HG03025 (cell line): ENCODE measurements around the gene PCMT1.
A peak's percentile ranks its signal among the peaks of the same experiment; 100 is the strongest.
"Not testable (repeated sequence)": the region's sequence is repeated elsewhere in the genome, so short reads cannot be mapped to it uniquely, and the experiment has no call there.

Experiments
- ATAC-seq: cut with Tn5 transposase; IDR thresholded peaks from one replicate; pipeline ENCODE4 v1.9.1; 2021; ENCODE audit warnings: mild to moderate bottlenecking, moderate library complexity; ENCODE audit not compliant: unreplicated experiment, low FRiP score

Gene PCMT1

DNA sequence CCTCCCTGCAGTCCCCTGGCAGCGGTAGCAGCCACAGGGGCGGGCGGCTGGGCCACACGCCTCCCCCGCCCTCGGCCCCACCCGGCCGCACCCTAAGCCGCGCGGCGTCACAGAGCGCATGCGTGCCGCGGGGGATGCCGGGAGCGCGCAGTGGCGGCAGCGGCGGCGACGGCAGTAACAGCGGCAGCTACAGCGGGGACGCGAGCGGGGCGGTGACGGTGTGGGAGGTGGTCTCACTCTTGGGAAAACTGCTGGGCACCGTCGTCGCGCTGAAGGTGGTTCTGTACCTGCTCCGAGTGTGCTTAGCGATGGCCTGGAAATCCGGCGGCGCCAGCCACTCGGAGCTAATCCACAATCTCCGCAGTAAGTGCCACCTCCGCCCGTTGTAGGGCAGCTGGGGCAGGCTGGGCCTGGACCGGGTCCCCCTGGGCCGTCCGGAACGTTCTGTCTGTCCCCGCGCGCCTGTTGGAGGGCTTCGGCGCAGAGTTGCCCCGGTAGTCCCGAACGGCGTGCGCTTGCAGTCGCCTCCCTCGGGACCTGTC, at the start of gene PCMT1:
TSS of gene PCMT1 (plus strand) at position 148 of the 542 bp plus-strand sequence. CDS start at position 309, 161 bp downstream.
- peak; percentile 73 for ATAC-seq

- no peak for ATAC-seq
Measured at GRCh38 chr6:149701714-149702113, 47.8 kb upstream of the PCMT1 start.

GRCh38 chr6:149711711-149712110, 37.8 kb upstream of the PCMT1 start:
- ATAC-seq, result no peak

- no peak for ATAC-seq
Measured at GRCh38 chr6:149714442-149714841, 35.1 kb upstream of the PCMT1 start.

DNA sequence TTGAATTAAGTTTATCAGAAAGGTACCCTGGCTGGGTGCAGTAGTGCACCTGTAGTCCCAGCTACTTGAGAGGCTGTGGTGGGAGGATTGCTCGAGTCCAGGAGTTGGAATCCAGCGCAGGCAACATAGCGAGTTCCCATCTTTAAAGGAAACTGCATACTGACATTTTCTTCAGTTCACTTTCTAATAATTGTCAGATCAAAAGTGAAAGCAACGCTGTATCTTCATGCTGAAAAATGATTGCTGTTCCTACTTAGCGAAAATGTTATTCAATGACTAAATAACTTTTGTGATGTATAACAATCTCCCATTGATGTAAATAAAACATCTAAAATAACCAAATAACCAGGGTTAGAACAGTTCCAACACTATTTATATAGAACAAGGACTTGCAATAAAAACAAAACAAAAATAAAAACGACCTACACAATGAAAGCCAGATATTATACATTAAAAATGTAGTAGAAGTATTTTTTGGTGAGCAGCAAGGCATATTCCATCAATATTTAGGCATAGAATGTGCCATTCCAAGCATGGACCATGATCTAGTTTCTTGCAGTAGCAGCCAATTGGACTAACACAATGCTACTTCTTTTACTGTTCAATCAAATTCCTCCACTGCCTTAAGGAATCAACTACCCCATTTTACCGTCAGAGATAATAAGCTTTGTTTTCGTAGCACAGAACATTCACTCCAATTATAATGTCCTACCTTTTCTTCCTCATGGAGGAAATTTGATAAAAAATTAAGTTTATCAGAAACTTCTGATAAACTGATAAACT, 33.2 kb upstream of the PCMT1 start:
- no peak for ATAC-seq

GRCh38 chr6:149717255-149717587, 32.3 kb upstream of the PCMT1 start:
- ATAC-seq, result no peak

- peak; percentile 87 for ATAC-seq
Measured at GRCh38 chr6:149717588-149718458, 31.7 kb upstream of the PCMT1 start, which contains the start of gene LATS1. LATS1 (minus strand) TSS chr6:149718101; CDS start chr6:149702126, 15,975 bp downstream.

GRCh38 chr6:149719531-149719930, 30.0 kb upstream of the PCMT1 start:
- no peak for ATAC-seq

DNA sequence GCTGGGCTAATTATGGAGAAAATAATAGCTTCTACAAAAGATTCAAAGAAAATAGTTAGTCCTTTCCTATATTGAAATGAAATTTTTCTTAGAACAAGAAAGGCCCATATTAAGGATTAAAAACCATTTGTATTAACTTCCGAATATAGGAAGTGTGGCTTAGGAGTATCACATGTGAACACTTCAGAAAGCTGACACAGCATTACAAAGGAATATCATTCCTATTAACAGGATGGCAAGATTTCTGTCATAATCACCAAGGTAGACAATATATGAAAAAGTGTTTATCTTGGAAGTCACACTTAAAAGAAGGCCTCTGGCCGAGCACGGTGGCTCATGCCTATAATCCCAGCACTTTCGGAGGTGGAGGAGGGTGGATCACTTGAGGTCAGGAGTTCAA, 26.3 kb upstream of the PCMT1 start:
- no peak for ATAC-seq

GRCh38 chr6:149723771-149724417, 25.6 kb upstream of the PCMT1 start:
- ATAC-seq, result no peak

DNA sequence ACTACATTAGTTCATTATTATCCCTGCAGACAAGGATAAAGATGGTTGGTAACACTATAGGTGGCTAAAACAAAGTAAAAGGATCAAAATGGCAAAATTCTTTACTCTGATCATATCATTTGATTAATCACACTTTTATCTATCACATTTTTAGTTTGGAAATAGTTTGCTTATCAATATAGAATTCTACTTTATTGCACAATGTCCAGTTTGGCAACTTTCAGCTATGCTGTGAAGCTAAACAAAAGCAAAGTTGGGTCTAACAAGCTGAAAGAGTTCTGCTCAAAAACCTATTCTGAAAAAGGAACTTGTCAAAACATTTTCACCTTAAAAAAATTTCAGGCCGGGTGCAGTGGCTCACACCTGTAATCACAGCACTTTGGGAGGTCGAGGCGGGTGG, 23.8 kb upstream of the PCMT1 start:
- ATAC-seq, result no peak

DNA sequence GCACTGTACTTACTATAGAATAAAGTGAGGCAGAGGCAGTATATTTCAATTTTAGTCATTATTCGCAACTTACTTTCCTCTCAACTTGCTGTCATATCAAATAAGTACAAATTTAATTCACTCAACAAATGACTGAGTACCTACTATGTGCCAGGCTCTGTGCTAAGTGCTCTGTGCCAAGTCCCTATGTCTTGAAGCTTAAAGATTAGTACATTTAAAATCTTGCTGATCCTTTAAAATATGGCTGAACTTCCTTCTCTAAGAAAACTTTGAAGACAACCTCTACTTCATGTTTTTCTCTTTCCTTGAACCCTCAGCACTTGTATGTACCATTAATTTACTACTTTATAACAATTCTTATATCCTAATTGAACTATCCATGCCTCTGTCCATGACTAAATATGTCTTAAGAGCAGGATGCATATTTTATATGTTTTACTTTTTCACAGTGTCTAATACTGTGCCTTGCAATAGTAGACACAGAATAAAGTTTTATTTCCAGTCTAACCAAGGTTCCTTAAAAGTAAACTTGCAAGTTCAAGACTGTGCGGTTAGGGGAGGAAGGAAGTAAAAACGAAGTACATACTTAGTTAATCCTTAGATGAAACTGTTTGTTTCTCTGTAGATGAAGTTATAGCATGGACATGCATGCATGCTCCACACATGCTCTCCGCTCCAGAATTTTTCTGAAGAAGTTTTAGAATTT, 21.6 kb upstream of the PCMT1 start:
- ATAC-seq, result no peak

GRCh38 chr6:149728499-149729234, 20.9 kb upstream of the PCMT1 start:
- ATAC-seq, result no peak

DNA sequence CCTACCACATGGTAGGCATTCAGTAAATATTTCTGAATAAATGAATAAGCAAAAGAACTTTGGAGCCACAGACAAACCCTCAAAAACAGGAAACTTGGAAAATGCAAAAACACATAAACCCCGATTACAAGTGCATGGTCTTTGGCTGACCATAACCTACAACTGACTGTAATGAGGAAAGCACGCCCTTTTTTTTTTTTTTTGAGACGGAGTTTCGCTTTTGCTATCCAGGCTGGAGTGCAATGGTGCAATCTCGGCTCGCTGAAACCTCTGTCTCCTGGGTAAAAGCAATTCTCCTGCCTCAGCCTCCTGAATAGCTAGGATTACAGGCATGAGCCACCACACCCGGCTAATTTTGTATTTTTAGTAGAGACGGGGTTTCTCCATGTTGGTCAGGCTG, 19.7 kb upstream of the PCMT1 start:
- ATAC-seq, result no peak

DNA sequence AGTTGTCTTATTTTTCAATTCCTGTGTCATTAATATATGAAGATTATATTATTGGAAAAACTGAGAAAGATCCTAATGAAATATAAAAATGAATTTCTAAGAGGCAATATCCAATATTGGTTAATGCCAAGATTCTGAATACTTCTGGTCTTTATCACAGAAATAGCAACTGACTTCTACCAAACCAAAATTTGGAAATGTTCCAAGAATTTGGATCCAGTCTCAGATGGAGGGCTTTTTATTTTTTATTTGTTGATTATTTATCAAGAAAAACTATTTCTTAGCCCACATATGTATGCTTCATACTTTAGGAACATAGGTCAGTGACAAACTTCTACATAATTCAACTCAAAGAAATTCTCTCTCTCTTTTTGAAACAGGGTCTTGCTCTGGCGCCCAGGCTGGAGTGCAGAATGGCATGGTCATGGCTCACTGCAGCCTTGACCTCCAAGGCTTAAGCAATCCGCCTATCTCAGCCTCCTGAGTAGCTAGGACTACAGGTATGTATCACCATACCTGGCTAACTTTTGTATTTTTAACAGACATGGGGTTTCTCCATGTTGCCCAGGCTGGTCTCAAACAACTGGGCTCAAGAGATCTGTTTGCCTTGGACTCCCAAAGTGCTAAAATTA, 16.3 kb upstream of the PCMT1 start:
- no peak for ATAC-seq

DNA sequence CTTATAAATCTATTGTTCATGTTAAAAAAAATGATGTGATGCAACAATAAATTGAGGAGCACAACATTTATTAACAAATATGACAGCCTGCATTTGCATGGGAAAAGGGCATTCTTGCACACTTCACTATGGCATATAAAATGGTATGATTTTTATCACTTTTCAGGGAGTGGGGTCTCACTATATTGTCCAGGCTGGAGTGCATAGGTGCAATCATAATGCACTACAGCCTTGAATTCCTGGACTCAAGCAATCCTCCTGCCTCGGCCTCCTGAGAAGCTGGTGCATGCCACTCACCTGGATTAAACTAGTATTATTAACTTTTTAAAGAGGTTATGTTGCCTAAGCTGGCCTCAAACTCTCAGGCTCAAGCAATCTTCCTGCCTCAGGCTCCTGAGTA, 14.6 kb upstream of the PCMT1 start:
- no peak for ATAC-seq

GRCh38 chr6:149745252-149745651, 4.3 kb upstream of the PCMT1 start:
- ATAC-seq, result not testable (repeated sequence)

- ATAC-seq, result peak; percentile 61
Measured at GRCh38 chr6:149746147-149746946, 3.2 kb upstream of the PCMT1 start, which contains the start of gene NUP43. NUP43 (minus strand) TSS chr6:149746529; CDS start chr6:149746495, 34 bp downstream.
